Measurements from ENCODE around the gene FRMD7.

FRMD7 gene

DNA sequence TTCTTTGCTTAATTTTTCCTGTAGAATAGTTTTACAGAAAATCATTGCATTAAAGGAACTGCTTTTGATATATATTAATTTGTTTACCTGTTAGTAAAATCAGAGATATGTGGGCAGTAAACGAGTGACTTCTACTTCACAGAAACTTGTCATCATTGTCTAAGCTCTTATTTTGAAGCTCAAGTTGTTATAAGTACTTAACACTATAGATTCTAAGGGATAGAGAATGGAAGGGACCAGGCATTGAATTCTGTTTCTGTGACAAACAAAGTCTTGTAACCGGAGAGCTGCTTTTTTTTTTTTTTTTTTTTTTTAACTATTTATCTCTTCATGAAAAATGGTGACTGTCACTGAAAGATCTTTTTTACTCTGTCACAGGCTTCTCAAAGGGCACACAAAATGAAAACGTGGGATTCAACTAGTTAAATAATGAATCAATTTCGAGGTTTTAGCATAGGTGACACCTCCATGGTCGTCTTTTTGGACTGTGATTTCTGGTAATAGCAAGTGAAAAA lies 90.3 kb downstream of the FRMD7 start:
- no peak for DNase-seq (ENCODE audit: low read depth, low spot score)

DNA sequence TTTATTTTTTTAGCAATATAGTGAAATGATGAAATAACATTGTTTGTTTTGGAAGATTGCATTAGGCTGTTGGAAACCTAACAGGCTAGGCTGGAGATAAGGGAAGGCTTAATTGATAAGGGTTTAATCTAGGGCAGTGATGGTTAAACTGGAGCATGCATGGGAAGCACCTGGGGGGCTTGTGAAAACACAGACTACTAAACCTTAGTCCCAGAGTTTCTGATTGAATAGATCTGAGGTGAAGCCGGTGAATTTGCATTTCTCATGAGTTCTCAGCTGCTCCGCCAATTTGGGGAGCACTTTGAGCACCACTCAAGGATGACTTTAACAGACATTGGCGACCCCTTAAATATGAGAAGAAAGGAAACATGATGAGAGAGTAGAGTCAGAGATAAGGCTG lies 93.2 kb downstream of the FRMD7 start:
- no peak for DNase-seq (ENCODE audit: low read depth, low spot score)

- no peak for DNase-seq (ENCODE audit: low read depth, low spot score)
Observed at GRCh38 chrX:132033166-132033565, 94.7 kb downstream of the FRMD7 start.

GRCh38 chrX:132031867-132032266 lies 96.0 kb downstream of the FRMD7 start:
- DNase-seq (ENCODE audit: low read depth, low spot score), result peak; percentile 28

DNA sequence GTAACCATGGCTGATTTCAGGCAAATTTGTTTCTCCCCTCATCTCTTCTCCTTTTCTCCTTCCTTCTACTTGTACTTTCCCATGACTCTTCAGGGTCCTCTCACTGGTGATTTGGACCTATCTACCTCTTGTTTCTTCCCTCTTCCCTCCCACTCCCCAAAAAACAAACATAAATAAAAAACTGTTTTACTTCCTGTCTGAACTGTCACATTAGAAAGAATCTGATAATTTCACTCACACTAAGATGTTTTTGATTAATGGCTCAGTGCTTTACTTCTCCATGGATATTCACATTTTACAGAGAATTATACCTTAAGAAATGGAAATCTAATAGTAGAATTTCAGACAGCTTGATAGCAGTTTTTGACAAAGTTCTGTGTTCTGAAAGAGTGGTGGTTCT lies 97.6 kb downstream of the FRMD7 start:
- no peak for DNase-seq (ENCODE audit: low read depth, low spot score)

Measured in ELF-1 (cell line).